Osteocyte (in vitro differentiated cells): Measurements from ENCODE around the gene FOXD1. TPM values are rescaled to one million over a fixed set of nuclear protein-coding genes. Genes with fewer than 3 reads are reported as not detected.
"Not testable (repeated sequence)": the region's sequence is repeated elsewhere in the genome, so short reads cannot be mapped to it uniquely, and the experiment has no call there.

Source experiments
- DNase-seq: peaks from one replicate; pipeline ENCODE4 v3.0.0; 2021; ENCODE audit warnings: mixed read lengths; ENCODE audit not compliant: unreplicated experiment; ENCODE audit errors: extremely low spot score
- H3K27ac Mint-ChIP-seq: one replicate; pipeline ENCODE4 v1.8.0; 2021; ENCODE audit warnings: mild to moderate bottlenecking, mixed read lengths; ENCODE audit not compliant: unreplicated experiment
- H3K27me3 Mint-ChIP-seq: one replicate; pipeline ENCODE4 v1.8.0; 2021; ENCODE audit warnings: mixed read lengths; ENCODE audit not compliant: unreplicated experiment
- H3K36me3 Mint-ChIP-seq: one replicate; pipeline ENCODE4 v1.8.0; 2021; ENCODE audit warnings: mixed read lengths; ENCODE audit not compliant: unreplicated experiment
- H3K4me1 Mint-ChIP-seq: one replicate; pipeline ENCODE4 v1.8.0; 2021; ENCODE audit warnings: mixed read lengths; ENCODE audit not compliant: unreplicated experiment
- H3K4me3 Mint-ChIP-seq: one replicate; pipeline ENCODE4 v1.8.0; 2021; ENCODE audit warnings: mild to moderate bottlenecking, moderate library complexity, mixed read lengths; ENCODE audit not compliant: unreplicated experiment
- H3K9me3 Mint-ChIP-seq: one replicate; pipeline ENCODE4 v1.8.0; 2021; ENCODE audit warnings: mixed read lengths; ENCODE audit not compliant: unreplicated experiment
- total RNA-seq: library from RNA; stranded (reverse); gene quantifications from 2 replicates; pipeline ENCODE4 v1.2.1, GENCODE V29; 2021
- TF ChIP-seq, protein P1 (sequence below): fragments of 200-600 bp; sonication (generic); IDR thresholded peaks from 2 replicates; pipeline ENCODE4 v1.5.0; 2021; ENCODE audit warnings: antibody characterized with exemption, mild to moderate bottlenecking, moderate library complexity

FOXD1 gene
- total RNA-seq, 1 donor from 2014 or later, result 64.1 TPM

DNA sequence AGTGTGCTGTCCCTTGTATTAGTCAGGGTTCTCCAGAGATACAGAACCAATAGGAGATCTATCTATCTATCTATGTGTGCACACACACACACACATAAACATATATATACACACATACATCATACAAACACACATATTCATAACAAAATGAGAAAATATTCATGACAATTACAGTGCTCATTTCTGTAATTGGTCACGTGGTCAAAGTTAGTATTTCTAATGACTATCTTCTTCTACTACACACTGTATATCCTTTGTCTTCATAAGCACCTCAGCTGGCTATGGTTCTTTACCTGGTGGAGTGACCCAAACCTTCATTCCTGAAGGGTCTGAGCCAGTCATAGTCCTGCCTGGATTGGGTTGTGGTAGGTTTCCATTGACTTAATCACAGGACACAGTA is 31.9 kb upstream of the FOXD1 start:
- Mint-ChIP-seq H3K9me3 (no peaks in the 10 kb centered on the region), H3K27ac (no peak overlapping the region), H3K4me3 (no peak overlapping the region), H3K27me3 (peaks cover 25% of the 10 kb centered on the region), H3K36me3 (no peaks in the 10 kb centered on the region), H3K4me1 (no peaks in the 10 kb centered on the region)
- TF ChIP-seq, protein P1, sequence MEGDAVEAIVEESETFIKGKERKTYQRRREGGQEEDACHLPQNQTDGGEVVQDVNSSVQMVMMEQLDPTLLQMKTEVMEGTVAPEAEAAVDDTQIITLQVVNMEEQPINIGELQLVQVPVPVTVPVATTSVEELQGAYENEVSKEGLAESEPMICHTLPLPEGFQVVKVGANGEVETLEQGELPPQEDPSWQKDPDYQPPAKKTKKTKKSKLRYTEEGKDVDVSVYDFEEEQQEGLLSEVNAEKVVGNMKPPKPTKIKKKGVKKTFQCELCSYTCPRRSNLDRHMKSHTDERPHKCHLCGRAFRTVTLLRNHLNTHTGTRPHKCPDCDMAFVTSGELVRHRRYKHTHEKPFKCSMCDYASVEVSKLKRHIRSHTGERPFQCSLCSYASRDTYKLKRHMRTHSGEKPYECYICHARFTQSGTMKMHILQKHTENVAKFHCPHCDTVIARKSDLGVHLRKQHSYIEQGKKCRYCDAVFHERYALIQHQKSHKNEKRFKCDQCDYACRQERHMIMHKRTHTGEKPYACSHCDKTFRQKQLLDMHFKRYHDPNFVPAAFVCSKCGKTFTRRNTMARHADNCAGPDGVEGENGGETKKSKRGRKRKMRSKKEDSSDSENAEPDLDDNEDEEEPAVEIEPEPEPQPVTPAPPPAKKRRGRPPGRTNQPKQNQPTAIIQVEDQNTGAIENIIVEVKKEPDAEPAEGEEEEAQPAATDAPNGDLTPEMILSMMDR, result no peak
- DNase-seq, result no peak

DNA sequence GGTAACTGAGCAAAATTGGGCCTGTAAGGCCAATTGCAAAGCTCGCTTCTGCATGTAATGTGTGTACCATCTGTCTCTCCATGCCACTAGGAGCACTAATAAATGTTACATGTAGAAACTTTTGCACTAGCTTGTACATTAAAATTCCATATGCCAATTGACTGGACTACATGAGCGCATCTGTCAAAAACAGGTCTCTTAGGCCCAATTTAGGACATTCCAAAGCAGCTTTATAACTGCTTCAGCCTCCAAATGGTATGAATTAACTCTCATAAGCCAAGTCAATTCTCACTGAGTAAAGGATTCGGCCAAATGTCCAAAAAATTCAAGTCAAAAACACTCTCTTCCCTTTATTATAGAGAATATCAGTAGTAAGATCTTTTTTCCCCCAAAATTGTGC is 23.5 kb upstream of the FOXD1 start:
- DNase-seq, result no peak
- Mint-ChIP-seq H3K4me3 (no peak overlapping the region), H3K27me3 (no peaks in the 10 kb centered on the region), H3K27ac (no peak overlapping the region), H3K4me1 (no peaks in the 10 kb centered on the region), H3K9me3 (no peaks in the 10 kb centered on the region), H3K36me3 (no peaks in the 10 kb centered on the region)
- TF ChIP-seq, protein P1, result no peak

DNA sequence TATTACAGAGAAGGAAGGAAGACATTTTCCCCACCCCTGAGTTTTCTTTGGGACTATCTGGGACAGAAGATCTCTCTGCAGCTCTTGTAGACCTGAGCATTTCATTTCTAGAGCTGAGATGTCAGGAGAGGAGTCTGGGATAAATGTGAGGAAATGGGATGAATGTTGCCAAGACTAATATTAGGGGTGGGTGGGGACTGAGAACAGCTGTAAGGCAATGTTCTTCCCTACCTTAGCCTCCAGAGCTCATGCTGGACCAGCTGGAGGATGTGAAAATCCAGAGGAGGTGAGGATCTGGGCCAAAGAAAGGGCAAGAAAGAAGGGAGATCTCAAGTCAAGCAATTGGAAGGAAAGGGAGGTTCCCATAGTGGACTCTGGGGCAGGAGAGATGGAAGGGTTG is 23.1 kb upstream of the FOXD1 start:
- Mint-ChIP-seq H3K4me3 (no peak overlapping the region), H3K27me3 (peaks cover 4% of the 10 kb centered on the region), H3K27ac (no peak overlapping the region), H3K9me3 (no peaks in the 10 kb centered on the region), H3K4me1 (no peaks in the 10 kb centered on the region), H3K36me3 (no peaks in the 10 kb centered on the region)
- peak; percentile 48 for DNase-seq
- TF ChIP-seq, protein P1, result no peak

DNA sequence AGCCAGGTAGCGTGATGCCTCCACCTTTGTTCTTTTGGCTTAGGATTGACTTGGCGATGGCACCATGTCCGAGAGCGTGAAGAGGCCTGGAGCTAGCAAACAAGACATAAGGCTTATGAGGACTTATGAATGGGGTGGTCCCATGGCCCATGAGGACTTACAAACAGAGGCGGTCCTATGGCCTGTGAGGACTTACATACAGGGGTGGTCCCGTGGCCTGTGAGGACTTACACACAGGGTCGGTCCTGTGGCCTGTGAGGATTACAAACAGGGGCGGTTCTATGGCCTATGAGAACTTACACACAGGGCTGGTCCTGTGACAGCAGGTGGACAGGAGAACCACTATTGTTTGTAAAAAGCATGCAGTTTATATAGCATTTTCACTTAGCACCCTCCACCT is 21.3 kb upstream of the FOXD1 start:
- TF ChIP-seq, protein P1, result no peak
- no peaks in the 10 kb centered on the region for H3K36me3 Mint-ChIP-seq
- DNase-seq, result peak; percentile 64
- peaks cover 16% of the 10 kb centered on the region for H3K27me3 Mint-ChIP-seq
- no peaks in the 10 kb centered on the region for H3K4me1 Mint-ChIP-seq
- no peak overlapping the region for H3K4me3 Mint-ChIP-seq
- H3K27ac Mint-ChIP-seq, result no peak overlapping the region
- no peaks in the 10 kb centered on the region for H3K9me3 Mint-ChIP-seq

DNA sequence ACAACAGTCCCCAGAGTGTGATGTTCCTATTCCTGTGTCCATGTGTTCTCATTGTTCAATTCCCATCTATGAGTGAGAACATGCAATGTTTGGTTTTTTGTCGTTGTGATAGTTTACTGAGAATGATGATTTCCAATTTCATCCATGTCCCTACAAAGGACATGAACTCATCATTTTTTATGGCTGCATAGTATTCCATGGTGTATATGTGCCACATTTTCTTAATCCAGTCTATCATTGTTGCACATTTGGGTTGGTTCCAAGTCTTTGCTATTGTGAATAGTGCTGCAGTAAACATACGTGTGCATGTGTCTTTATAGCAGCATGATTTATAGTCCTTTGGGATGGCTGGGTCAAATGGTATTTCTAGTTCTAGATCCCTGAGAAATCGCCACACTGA is 20.1 kb upstream of the FOXD1 start:
- H3K4me3 Mint-ChIP-seq, H3K27ac Mint-ChIP-seq, H3K9me3 Mint-ChIP-seq, H3K36me3 Mint-ChIP-seq, DNase-seq, H3K4me1 Mint-ChIP-seq: not testable (repeated sequence)
- peaks cover 21% of the 10 kb centered on the region for H3K27me3 Mint-ChIP-seq
